BLaER1 (cell line): ENCODE results near the gene ENOPH1.
"Not testable (repeated sequence)": the region's sequence is repeated elsewhere in the genome, so short reads cannot be mapped to it uniquely, and the experiment has no call there.

Experiments used
- H3K27ac ChIP-seq: shearing (Covaris generic); formaldehyde crosslinking; 2 replicates; pipeline ENCODE4 v1.8.1; 2022
- H3K27me3 ChIP-seq: shearing (Covaris generic); formaldehyde crosslinking; 2 replicates; pipeline ENCODE4 v1.8.1; 2022
- H3K36me3 ChIP-seq: shearing (Covaris generic); formaldehyde crosslinking; 2 replicates; pipeline ENCODE4 v1.8.1; 2022
- H3K4me1 ChIP-seq: shearing (Covaris generic); formaldehyde crosslinking; 2 replicates; pipeline ENCODE4 v1.8.1; 2022
- H3K4me2 ChIP-seq: shearing (Covaris generic); formaldehyde crosslinking; 2 replicates; pipeline ENCODE4 v1.8.1; 2022
- H3K4me3 ChIP-seq: shearing (Covaris generic); formaldehyde crosslinking; 2 replicates; pipeline ENCODE4 v1.8.1; 2022
- H3K9ac ChIP-seq: shearing (Covaris generic); formaldehyde crosslinking; 2 replicates; pipeline ENCODE4 v1.8.1; 2022
- H3K9me3 ChIP-seq: shearing (Covaris generic); formaldehyde crosslinking; 2 replicates; pipeline ENCODE4 v1.8.1; 2022
- H4K20me1 ChIP-seq: shearing (Covaris generic); formaldehyde crosslinking; 2 replicates; pipeline ENCODE4 v1.8.1; 2022
- Cebpa-rat ChIP-seq: shearing (Covaris generic); IDR thresholded peaks from 2 replicates; pipeline ENCODE4 v1.8.1; 2022

Gene ENOPH1

GRCh38 chr4:82462415-82462831 is 32.0 kb downstream of the ENOPH1 start:
- TF ChIP-seq Cebpa-rat = no peak
- Histone ChIP-seq H3K27ac (no peak overlapping the region), H4K20me1 (peaks cover 36% of the 10 kb centered on the region), H3K4me3 (no peak overlapping the region), H3K9ac (no peak overlapping the region), H3K9me3 (peaks cover 5% of the 10 kb centered on the region), H3K36me3 (peaks cover 82% of the 10 kb centered on the region), H3K4me2 (no peak overlapping the region), H3K27me3 (no peaks in the 10 kb centered on the region), H3K4me1 (peaks cover 10% of the 10 kb centered on the region)

DNA sequence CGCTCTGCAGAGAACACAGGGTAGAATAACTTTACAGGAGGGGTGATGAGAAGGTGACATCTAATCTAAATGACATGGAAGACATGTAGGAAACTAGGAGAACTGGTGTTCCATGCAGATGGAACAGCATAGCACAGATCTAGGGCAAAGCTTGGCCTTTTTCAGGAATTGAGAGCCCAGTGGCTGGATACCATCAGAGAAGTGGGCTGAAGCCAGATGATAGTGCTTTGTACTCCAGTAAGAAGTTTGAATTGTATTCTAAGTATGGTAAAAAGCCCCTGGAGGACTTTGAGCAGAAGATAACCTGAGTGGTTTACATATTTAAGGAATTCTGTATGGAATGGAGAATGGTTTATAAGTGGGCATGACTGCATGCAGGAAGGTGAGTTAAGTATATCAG is 32.8 kb downstream of the ENOPH1 start:
- no peaks in the 10 kb centered on the region for H3K27me3 ChIP-seq
- H3K36me3 ChIP-seq = peaks cover 82% of the 10 kb centered on the region
- peaks cover 8% of the 10 kb centered on the region for H3K4me1 ChIP-seq
- H4K20me1 ChIP-seq = peaks cover 31% of the 10 kb centered on the region
- no peak overlapping the region for H3K9ac ChIP-seq
- no peak overlapping the region for H3K27ac ChIP-seq
- no peak overlapping the region for H3K4me3 ChIP-seq
- H3K9me3 ChIP-seq = peaks cover 13% of the 10 kb centered on the region
- H3K4me2 ChIP-seq = no peak overlapping the region
- TF ChIP-seq Cebpa-rat = no peak

DNA sequence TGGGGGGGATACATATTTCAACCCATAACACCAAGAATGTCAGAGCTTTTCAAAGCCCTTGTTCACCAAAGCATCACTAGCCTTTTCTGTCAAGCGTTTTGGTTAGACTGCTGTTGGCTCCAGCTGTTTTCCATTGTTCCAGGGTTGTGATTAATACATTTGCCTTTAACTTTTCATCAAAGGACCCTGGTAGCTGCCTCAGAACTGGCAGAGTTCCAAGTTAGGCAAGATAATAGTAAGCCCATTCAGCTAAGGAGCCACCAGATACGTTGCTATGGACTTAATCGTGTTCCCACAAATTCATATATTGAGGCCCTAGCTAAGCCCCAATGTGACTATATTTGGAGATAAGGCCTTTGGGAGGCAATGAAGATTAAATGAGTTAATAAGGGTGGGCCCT is 37.1 kb downstream of the ENOPH1 start:
- Histone ChIP-seq H4K20me1 (no peaks in the 10 kb centered on the region), H3K27ac (no peak overlapping the region), H3K4me1 (no peaks in the 10 kb centered on the region), H3K9ac (no peak overlapping the region), H3K4me3 (no peak overlapping the region), H3K36me3 (peaks cover 60% of the 10 kb centered on the region), H3K27me3 (no peaks in the 10 kb centered on the region), H3K9me3 (peaks cover 16% of the 10 kb centered on the region), H3K4me2 (no peak overlapping the region)
- no peak for TF ChIP-seq Cebpa-rat

GRCh38 chr4:82469791-82470345 is 39.5 kb downstream of the ENOPH1 start:
- no peak for TF ChIP-seq Cebpa-rat
- H3K9me3 ChIP-seq = peaks cover 16% of the 10 kb centered on the region
- no peaks in the 10 kb centered on the region for H3K27me3 ChIP-seq
- no peak overlapping the region for H3K4me3 ChIP-seq
- no peaks in the 10 kb centered on the region for H3K4me1 ChIP-seq
- H3K4me2 ChIP-seq = no peak overlapping the region
- no peaks in the 10 kb centered on the region for H4K20me1 ChIP-seq
- H3K36me3 ChIP-seq = peaks cover 42% of the 10 kb centered on the region
- H3K9ac ChIP-seq = no peak overlapping the region
- no peak overlapping the region for H3K27ac ChIP-seq

GRCh38 chr4:82473080-82473479 is 42.7 kb downstream of the ENOPH1 start:
- H3K27me3 ChIP-seq, H3K9ac ChIP-seq, H4K20me1 ChIP-seq, H3K4me1 ChIP-seq, H3K27ac ChIP-seq, H3K4me2 ChIP-seq, H3K4me3 ChIP-seq, H3K9me3 ChIP-seq: not testable (repeated sequence)
- peaks cover 17% of the 10 kb centered on the region for H3K36me3 ChIP-seq

- H3K4me1 ChIP-seq = no peaks in the 10 kb centered on the region
- H3K36me3 ChIP-seq = peaks cover 13% of the 10 kb centered on the region; the same call in 1 of the 2 replicates
- no peak overlapping the region for H3K4me2 ChIP-seq
- H3K4me3 ChIP-seq = no peak overlapping the region
- TF ChIP-seq Cebpa-rat = no peak
- no peaks in the 10 kb centered on the region for H4K20me1 ChIP-seq
- no peak overlapping the region for H3K9ac ChIP-seq
- no peaks in the 10 kb centered on the region for H3K9me3 ChIP-seq
- H3K27ac ChIP-seq = no peak overlapping the region
- no peaks in the 10 kb centered on the region for H3K27me3 ChIP-seq
Measured at GRCh38 chr4:82473621-82474164, 43.3 kb downstream of the ENOPH1 start.

GRCh38 chr4:82475931-82476330 is 45.5 kb downstream of the ENOPH1 start:
- H3K9me3 ChIP-seq, H3K27ac ChIP-seq, H3K27me3 ChIP-seq, H3K4me1 ChIP-seq, H4K20me1 ChIP-seq, H3K4me2 ChIP-seq, H3K4me3 ChIP-seq, H3K9ac ChIP-seq: not testable (repeated sequence)
- peaks cover 22% of the 10 kb centered on the region for H3K36me3 ChIP-seq

- H4K20me1 ChIP-seq, H3K4me3 ChIP-seq, H3K9ac ChIP-seq, H3K4me1 ChIP-seq, H3K27ac ChIP-seq, H3K9me3 ChIP-seq, H3K4me2 ChIP-seq, H3K27me3 ChIP-seq: not testable (repeated sequence)
- peaks cover 29% of the 10 kb centered on the region for H3K36me3 ChIP-seq
Measured at GRCh38 chr4:82477469-82477868, 47.1 kb downstream of the ENOPH1 start.

- Histone ChIP-seq H3K4me1 (no peaks in the 10 kb centered on the region), H4K20me1 (no peaks in the 10 kb centered on the region), H3K9ac (no peak overlapping the region), H3K4me2 (no peak overlapping the region), H3K27me3 (no peaks in the 10 kb centered on the region), H3K36me3 (peaks cover 29% of the 10 kb centered on the region), H3K4me3 (no peak overlapping the region), H3K9me3 (peaks cover 5% of the 10 kb centered on the region; the same call in 1 of the 2 replicates), H3K27ac (no peak overlapping the region)
- no peak for TF ChIP-seq Cebpa-rat
Measured at GRCh38 chr4:82479562-82479961, 49.2 kb downstream of the ENOPH1 start.

GRCh38 chr4:82480771-82481505 is 50.5 kb downstream of the ENOPH1 start:
- no peak overlapping the region for H3K9ac ChIP-seq
- no peak overlapping the region for H3K4me3 ChIP-seq
- no peak overlapping the region for H3K4me2 ChIP-seq
- no peak for TF ChIP-seq Cebpa-rat
- peaks cover 33% of the 10 kb centered on the region for H3K36me3 ChIP-seq
- no peak overlapping the region for H3K27ac ChIP-seq
- H3K9me3 ChIP-seq = peaks cover 5% of the 10 kb centered on the region; the same call in 1 of the 2 replicates
- no peaks in the 10 kb centered on the region for H3K4me1 ChIP-seq
- no peaks in the 10 kb centered on the region for H4K20me1 ChIP-seq
- H3K27me3 ChIP-seq = no peaks in the 10 kb centered on the region

- no peak for TF ChIP-seq Cebpa-rat
- H3K9ac ChIP-seq = no peak overlapping the region
Measured at GRCh38 chr4:82481506-82481840, 51.1 kb downstream of the ENOPH1 start.

More at GRCh38 chr4:82481506-82481840, 51.1 kb downstream of the ENOPH1 start:
- H3K4me2 ChIP-seq = no peak overlapping the region
- H4K20me1 ChIP-seq = no peaks in the 10 kb centered on the region
- no peaks in the 10 kb centered on the region for H3K27me3 ChIP-seq
- no peak overlapping the region for H3K4me3 ChIP-seq
- peaks cover 33% of the 10 kb centered on the region for H3K36me3 ChIP-seq
- H3K4me1 ChIP-seq = no peaks in the 10 kb centered on the region
- H3K9me3 ChIP-seq = peaks cover 5% of the 10 kb centered on the region; the same call in 1 of the 2 replicates
- no peak overlapping the region for H3K27ac ChIP-seq
